Effector CD4-positive, alpha-beta T cell (primary cell): ENCODE results near the gene CDH4.
A peak's percentile ranks its signal among the peaks of the same experiment; 100 is the strongest.

ENCODE experiments used
- DNase-seq: peaks from one replicate; pipeline ENCODE4 v3.0.0-alpha.2; 2020

CDH4 gene

GRCh38 chr20:61701802-61702201 is 449.7 kb downstream of the CDH4 start:
- no peak for DNase-seq

- DNase-seq = no peak
These were observed 450.2 kb downstream of the CDH4 start for GRCh38 chr20:61702246-61702645.

- DNase-seq = no peak
These were observed 452.6 kb downstream of the CDH4 start for GRCh38 chr20:61704661-61705060.

- DNase-seq = no peak
These were observed 453.6 kb downstream of the CDH4 start for GRCh38 chr20:61705386-61706258.

- DNase-seq = no peak
These were observed 454.3 kb downstream of the CDH4 start for GRCh38 chr20:61706259-61706961.

GRCh38 chr20:61708891-61709290 is 456.8 kb downstream of the CDH4 start:
- DNase-seq = no peak

GRCh38 chr20:61710108-61710507 is 458.0 kb downstream of the CDH4 start:
- DNase-seq = no peak

- DNase-seq = no peak
These were observed 460.6 kb downstream of the CDH4 start for GRCh38 chr20:61712688-61713087.

- no peak for DNase-seq
These were observed 466.4 kb downstream of the CDH4 start for GRCh38 chr20:61718361-61719005.

GRCh38 chr20:61719691-61720347 is 467.8 kb downstream of the CDH4 start:
- DNase-seq = peak; percentile 13

GRCh38 chr20:61720348-61720696 is 468.3 kb downstream of the CDH4 start:
- DNase-seq = no peak

- no peak for DNase-seq
These were observed 470.2 kb downstream of the CDH4 start for GRCh38 chr20:61722146-61722678.

GRCh38 chr20:61723529-61724257 is 471.6 kb downstream of the CDH4 start:
- DNase-seq = no peak

GRCh38 chr20:61724376-61724775 is 472.3 kb downstream of the CDH4 start:
- DNase-seq = no peak

- DNase-seq = no peak
These were observed 473.1 kb downstream of the CDH4 start for GRCh38 chr20:61725145-61725544.

GRCh38 chr20:61725966-61726365 is 473.9 kb downstream of the CDH4 start:
- no peak for DNase-seq

GRCh38 chr20:61726979-61727378 is 474.9 kb downstream of the CDH4 start:
- DNase-seq = no peak

GRCh38 chr20:61727761-61728160 is 475.7 kb downstream of the CDH4 start:
- DNase-seq = no peak

GRCh38 chr20:61728326-61728725 is 476.3 kb downstream of the CDH4 start:
- DNase-seq = no peak

GRCh38 chr20:61728786-61729770 is 477.0 kb downstream of the CDH4 start:
- DNase-seq = no peak
